ENCODE data around the gene ZNF775.
"Not testable (repeated sequence)": the region's sequence is repeated elsewhere in the genome, so short reads cannot be mapped to it uniquely, and the experiment has no call there.

The ZNF775 gene

DNA sequence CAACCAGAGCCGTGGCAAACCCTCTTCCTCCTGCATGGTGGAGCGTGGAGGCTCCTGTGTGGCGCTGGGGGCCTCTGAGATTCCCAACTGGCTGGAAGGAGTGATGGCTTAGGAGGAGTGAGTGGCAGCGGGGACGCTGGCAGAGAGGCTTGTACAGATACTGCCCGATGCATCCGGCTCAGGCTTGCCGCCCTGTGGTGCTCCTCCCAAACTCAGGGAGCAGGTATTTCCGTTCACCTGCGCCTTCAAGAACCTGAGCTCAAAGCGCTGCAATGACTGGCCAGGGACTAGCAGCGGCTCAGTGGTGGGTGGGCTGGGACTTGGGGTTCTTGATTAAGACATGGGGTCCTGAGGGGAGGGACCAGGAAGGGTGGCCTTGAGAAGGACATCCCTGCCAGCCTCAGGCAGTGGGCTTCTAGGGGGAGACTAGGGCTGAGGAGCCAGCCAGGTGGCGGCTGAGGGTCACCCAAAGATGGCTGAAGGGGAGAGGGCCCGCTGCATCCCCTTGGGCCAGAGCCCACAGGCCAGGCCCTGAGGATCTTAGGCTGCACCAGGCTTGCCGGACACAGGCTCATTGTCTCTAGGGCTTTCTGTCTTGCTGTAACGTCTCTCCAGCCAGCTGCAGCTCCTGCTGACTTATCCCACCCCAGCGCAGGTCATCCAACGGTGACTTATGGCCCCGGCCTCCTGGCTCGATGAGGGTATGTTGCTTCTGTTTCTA lies 3.2 kb downstream of the ZNF775 start:
- no peak for DNase-seq (ENCODE audit: low spot score)

DNA sequence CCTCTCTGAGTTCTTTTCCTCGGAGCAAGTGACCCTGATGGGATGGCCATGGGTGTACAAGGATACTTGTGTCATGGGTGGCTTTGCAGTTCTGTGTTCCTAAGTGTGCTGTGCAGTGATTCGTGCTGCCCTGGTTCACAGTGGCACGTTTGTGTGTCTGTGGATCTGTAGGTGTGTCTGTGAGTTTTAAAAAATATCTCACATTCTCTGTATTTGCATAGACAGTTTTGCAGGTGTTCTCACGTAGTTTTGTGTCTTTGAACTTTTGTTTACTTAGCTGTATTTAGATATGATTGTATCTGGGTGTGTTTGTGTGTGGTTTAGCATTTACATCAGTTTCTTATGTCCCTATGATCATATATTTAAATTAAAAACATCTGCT lies 3.7 kb downstream of the ZNF775 start:
- DNase-seq (ENCODE audit: low spot score), result no peak

DNA sequence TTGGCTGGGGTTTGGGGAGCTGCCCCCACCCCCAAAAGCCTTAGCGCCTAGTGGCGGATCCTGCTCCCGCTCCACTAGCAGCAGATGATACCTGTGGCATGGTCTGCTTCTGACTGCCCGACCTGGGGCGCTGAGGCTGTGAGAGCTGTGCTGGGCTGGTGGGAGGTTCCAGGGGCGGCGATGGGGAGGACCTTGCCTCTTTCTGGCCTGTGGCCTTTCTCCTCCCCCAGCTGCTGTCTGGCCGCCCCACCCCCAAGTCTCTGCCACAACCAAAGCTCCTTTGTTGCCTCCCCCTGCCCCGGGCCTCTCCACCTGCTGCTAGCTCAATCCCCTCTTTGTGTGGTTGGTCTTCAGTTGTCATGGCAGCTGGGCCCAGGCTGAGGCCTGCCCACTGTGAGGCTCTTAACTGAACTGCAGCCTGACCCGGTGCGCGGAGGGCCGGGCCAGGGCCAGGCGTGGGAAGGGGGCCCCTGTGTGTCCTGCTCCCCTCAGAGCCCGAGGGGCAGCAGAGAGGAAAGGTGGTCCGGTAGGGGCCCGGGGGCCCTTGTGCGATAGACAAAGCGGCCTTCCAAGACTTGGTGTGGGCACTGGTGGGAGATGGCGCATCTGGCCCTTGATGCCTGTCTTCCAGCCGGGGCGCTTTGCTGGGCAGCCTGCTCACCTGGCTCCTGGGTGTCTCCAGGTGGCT lies 4.7 kb downstream of the ZNF775 start:
- DNase-seq (ENCODE audit: low spot score), result no peak

DNA sequence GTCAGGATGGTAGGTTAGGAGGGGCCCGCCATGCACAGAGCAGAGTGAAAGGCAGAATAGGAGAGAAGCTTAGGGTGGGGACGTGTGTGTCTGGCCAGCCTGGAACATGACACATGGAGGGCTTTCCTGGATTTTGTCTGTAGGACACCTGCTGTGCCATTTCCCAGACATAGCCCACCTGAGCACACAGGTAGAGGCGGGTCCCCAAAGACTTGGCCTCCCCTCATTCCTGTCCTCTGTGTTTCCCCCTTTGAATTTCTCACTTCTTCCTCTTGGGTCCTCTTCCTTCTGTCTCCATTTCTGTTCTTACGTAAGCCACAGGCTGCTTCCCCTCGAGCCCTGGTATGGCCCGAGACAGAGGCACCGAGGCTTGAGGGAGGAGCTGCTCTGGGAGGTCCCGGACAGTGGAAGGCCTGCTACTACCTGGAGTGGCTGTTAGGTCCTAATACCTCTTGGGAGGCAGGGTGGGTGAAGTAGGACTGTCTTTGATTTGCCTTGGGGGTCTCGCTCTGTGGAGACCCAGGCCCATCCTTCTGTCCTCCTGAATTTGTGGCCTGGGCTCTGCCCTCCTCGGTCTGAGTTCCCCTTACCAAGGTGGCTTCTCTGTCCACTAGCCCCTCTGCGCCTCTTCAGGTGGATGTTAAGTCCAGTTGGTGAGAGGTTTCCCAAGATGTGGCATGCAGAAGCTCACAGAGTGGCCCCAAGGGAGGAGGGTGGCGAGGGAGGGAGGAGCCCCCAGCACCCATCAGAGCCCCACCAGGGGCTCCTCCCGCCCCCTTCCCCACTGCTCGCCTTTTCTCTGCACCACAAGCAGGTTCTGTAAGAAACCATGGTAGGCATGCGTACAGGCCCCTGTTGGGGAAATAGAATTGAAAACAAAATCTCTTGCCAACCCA lies 5.5 kb downstream of the ZNF775 start:
- DNase-seq (ENCODE audit: low spot score), result no peak

DNA sequence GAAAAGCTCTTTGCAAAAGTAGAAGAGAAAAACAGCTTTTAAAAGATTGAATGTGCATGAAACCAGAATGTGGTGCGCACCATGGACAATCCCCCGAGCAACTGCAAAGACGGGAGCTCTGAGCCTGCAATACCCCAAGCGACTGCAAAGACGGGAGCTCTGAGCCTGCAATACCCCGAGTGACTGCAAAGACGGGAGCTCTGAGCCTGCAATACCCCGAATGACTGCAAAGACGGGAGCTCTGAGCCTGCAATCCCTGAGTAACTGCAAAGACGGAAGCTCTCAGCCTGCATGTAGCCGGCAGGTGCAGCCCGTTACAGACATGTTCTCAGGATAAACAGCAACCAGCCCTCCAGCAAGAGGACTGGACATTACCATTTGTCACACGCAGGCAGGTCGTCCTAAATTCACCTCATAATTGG lies 6.2 kb downstream of the ZNF775 start:
- no peak for DNase-seq (ENCODE audit: low spot score)

DNA sequence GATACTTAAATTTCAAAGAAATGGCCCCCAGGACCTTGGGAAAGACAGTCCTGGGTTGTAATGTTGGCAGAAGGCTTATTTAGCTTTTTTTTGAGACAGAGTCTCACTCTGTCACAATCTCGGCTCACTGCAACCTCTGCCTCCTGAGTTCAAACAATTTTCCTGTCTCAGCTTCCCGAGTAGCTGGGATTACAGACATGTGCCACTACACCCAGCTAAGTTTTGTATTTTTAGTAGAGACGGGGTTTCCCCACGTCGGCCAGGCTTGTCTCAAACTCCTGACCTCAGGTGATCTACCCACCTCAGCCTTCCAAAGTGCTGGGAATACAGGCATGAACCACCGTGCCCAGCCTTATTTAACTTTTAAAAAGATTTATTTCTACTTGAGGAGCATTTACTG lies 6.8 kb downstream of the ZNF775 start:
- DNase-seq (ENCODE audit: low spot score), result not testable (repeated sequence)

DNA sequence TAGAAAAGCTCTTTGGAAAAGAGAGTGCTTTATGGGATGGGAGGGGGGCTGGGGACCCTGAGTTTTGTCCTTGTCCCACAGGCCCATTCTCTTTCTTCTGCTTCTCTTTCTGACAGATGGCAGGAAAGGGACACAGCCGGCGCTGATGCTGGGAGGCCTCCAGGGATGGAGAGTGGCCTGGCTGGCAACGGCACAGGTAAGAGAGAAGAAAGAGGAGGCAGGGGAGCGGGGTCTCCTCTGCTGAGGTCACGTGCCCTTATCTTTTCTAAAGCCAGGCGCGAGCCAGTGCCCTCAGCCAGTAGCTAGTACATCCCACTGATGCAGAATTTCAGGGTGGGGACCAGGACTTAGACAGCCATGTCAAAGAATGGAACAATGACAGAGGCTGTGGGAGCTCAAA lies 9.2 kb downstream of the ZNF775 start:
- DNase-seq (ENCODE audit: low spot score), result no peak

DNA sequence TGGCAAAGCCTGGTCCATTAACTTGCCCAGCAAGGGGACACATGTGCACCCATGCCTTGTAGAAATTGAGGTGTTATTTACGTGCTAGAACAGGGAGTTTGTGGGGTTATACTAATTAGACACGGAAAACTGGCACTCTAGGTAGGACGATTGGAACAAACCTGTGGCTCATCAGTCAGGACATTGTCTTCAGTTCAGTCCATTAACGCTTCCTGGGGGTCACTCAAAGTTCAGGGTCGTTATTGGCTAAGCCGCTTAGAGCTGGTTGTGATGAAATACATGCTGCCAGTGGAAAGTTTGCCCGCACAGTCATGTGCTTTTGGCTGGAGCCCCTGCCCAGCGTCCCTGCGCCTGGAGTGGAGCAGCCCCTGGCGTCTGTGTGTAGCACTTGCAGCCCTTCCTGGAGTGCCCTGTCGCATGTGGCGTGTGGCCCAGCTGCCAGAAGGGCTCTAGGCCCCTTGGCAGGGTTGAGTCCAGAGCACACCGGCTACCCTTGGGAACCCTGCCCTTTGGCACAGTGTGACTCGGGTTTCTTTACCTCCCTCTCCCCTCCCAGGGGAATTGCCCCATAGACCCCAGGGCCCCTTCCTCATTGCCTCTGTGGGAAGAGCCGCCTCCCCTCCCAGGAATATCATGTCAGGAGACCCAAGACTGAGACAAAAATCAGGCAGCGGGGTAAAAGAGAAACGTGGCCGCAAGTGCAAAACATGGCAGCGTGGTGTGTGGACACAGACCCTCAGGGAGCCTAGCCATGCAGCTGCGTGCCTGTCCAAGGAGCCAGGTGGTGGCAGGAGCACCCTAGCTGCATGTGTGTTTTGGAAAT lies 9.8 kb downstream of the ZNF775 start:
- DNase-seq (ENCODE audit: low spot score), result no peak

DNA sequence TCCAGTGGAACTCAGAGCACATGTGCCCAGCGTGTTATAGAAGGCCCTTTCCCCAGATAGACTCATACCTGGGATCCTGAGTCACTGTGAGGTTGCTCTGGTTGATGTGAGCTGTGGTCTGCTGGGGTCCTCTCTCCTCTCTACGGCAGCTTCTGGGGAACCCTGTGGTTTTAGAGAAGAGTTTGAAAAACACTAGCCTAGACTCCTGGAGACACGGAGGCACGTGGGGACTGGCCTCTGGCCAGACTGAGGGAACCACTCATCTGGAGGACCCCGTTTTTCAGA lies 10.3 kb downstream of the ZNF775 start:
- no peak for DNase-seq (ENCODE audit: low spot score)

DNA sequence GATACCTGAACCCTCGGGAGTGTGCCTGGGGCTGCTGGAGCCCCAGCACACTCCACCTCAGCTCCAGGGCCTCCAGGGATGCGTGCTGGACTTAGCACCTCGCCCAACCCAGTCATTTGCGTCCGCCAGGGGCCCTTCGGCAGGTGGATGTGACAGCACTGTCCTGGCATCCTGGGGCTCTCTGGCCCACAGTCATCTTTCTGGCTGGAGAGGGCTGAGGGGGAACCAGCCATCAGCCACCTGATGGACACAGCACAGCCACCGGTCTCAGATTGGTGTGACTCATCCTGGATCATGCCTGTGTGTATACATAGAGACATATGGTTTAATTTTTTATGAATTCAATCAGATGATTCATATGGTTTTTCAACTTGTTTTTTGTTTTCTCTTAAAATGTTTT lies 11.1 kb downstream of the ZNF775 start:
- no peak for DNase-seq (ENCODE audit: low spot score)

DNA sequence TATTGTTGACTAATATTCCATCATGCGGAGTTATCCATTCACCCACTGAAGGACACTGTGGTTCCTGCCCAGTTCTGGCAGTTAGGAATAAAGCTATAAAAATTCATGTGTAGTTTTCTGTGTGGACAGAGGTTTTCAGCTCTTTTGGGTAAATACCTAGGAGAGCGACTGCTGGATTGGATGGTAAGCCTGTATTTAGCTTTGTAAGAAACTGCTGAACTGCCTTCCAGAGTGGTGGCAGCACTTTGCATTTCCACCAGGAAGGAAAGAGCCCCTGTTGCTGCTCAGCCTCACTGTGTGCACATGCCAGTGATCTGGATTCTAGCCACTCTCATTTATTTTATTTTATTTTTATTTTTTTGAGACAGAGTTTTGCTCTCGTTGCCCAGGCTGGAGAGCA lies 14.2 kb downstream of the ZNF775 start:
- DNase-seq (ENCODE audit: low spot score), result no peak

DNA sequence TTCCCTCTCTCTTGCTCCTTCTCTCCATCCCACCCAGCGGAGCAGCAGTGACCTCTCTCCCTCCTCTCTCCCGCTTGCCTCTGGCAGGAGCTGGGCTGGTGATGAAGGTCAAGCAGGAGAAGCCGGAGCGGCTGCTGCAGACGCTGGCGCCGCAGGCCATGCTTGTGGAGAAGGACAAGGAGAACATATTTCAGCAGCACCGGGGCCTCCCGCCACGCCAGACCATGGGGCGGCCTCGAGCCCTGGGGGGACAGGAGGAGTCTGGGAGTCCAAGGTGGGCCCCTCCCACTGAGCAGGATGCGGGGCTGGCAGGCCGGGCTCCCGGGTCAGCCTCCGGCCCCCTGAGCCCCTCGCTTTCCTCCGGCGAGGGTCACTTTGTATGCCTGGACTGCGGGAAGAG lies 17.3 kb downstream of the ZNF775 start:
- DNase-seq (ENCODE audit: low spot score), result no peak

DNA sequence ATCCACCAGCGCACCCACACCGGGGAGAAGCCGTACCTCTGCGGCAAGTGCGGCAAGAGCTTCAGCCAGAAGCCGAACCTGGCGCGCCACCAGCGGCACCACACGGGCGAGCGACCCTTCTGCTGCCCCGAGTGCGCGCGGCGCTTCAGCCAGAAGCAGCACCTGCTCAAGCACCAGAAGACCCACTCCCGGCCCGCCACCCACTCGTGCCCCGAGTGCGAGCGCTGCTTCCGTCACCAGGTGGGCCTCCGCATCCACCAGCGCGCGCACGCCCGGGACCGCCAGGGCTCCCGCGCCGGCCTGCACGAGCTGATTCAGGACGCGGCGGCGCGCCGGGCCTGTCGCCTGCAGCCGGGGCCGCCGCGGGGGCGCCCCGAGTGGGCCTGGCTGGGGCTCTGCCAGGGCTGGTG lies 17.7 kb downstream of the ZNF775 start:
- no peak for DNase-seq (ENCODE audit: low spot score)

DNA sequence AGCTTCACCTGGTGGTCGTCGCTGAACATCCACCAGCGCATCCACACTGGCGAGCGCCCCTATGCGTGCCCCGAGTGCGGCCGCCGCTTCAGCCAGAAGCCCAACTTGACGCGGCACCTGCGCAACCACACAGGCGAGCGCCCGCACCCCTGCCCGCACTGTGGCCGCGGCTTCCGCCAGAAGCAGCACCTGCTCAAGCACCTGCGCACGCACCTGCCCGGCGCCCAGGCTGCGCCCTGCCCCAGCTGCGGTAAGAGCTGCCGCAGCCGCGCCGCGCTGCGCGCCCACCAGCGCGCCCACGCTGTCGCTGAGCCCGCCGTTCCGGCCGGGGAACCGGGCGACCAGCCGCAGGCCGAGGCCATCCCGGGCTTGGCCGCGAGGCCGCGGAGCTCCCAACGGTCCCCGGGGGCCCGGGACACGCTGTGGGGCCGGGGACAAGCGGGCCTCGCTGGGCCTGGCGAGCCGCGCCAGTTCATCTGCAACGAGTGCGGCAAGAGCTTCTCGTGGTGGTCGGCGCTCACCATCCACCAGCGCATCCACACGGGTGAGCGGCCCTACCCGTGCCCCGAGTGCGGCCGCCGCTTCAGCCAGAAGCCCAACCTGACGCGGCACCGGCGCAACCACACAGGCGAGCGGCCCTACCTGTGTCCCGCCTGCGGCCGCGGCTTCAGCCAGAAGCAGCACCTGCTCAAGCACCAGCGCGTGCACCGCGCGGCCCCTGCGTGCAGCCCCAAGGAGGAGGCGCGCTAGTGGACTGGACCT lies 18.4 kb downstream of the ZNF775 start:
- DNase-seq (ENCODE audit: low spot score), result no peak

DNA sequence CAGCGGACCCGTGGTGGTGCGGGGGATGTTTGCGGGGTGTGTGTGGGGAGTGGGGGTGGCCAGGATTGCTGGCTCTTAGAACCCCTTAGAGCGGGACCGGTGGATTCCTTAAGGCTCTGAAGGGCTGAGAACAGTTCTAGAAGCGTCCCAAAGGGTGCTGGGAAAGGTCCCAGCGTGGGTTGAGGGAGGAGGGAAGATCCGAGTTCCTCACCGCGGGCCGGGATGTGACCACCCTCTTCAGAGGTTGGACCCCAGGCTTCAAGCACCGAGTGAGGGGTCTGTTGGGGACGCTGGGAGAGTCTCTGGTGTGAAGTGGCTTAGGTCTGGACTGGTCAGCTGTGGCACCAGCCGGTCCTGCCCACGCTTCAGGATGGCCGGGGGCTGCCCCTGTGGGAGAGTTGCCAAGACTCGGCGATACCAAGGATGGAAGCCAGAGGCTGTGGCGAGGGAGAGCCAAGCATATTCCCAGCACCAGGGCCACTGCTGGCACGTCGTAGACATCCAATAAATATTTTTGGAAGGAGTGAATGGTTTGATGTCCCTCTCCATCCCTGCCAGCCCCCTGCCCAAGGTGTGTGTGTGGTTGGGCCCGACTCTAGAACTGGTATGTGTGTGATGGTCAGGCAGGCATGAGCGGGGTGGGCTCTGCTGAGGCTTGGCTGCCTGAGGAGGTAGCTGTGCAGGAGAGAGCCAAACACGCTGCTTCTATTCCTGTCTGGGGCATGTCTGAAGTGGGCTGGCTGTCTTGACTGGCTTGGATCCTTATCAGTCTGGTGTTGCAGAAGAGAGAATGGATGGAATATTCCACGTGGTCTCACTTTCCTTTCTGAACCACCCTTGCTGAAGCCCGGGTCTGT lies 19.2 kb downstream of the ZNF775 start:
- DNase-seq (ENCODE audit: low spot score), result no peak

DNA sequence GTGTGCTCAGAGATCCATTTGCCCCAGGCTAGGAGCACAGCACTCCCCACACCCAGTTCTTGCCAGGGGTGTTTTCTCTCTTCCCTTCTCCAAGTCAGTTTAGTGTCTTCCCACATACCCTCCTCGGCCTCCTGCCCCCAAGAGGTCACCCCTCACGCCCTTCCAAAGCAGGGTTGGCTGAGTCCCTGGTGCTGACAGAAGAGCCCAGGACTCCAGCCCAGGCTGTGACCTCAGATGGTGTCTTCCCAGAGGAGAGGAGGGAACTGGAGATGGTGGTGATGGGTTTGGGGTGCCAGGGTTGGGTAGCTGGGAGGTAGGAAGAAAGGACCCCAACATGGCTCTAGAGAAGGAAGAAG lies 19.8 kb downstream of the ZNF775 start:
- no peak for DNase-seq (ENCODE audit: low spot score)

DNA sequence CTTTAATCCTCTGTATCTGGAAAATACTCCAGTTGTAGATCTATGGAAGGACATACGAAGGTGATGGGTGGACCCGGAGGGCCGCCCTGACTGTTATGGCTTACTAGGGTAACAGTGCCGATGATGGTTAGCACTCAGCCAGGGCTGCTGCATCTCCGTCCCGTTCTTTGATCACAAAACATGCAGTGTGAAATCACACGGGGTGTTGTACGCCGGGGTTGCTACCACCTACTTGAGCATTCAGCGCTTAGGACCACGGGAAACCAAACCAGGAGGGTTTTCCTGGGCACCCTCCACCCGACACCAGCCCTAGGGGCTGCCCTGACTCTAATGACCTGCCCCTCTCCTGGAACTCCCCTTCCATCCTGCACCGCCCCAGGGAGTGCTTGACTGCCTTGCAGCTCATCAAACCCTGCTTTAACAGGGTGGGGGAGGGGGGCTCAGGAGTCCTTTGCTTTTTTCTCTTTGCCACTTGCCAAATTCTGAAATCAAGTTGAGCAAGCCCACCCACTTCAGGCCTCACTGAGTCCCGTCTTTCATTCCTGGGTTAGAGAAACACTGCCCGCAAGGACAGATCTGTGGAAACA lies 20.4 kb downstream of the ZNF775 start:
- no peak for DNase-seq (ENCODE audit: low spot score)

DNA sequence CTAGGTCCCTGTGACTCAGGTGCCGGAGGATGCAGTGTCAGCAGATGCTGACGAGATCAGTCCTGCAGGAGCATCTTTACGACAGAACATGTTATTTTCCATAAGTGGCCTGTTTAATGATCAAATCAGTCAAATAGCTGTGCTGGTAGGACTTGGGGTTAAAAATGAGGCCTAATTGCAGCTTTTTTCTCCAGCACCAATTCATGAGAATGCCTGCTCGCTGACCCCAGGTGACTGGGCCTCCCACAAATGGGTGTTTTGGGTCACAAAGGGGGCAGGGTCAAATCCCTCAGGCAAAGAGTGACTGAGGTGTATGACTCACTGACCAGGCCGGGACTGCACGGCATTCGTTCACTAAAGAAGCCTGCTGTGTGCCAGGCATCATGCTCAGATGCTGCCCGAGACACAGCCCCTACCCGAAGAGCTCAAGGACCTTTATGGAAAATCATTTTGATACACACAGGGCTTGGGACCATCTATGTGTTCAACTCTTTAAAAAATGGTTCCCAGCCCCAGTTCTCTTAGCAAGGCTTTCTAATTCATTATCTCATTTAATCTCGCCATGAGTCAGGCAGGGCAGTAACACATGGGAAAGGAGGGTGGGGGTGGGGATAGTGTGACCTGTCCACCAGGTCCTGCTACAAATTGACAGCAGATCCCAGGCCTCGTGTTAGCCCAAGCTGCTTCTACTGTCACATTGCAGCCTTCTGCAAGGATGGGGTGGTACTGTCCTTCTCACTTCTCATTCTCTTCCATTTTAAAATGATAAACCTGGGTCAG lies 21.1 kb downstream of the ZNF775 start:
- no peak for DNase-seq (ENCODE audit: low spot score)

DNA sequence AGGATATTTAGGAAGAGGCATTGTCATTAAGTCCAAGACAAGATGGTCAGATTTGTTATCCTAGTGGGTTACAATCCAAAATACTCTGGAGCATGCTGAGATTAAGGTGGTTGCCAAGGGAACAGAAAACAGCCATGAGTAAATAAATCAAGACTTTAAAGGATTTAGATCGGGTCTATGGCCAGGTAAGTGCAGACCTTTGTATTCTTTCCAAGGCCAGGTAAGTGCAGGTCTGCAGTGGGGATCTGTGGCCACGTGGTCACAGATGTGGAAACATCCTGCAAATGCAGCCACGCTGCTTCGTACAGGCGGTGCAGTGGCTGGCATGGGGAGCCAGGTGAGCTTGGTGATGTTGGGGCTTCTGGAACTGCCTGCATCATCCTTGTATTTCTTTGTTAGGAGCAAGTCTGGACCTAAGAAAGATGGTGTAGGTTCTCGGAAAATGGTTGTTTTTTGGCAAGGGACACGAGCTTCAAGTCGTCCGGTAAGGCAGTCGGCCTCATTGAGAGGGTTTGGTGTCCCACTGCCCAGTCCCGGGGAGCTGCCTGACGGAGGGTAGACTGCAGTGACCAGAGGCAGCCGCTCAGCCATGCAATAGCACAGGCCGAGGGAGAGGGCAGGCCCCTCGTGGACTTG lies 21.8 kb downstream of the ZNF775 start:
- no peak for DNase-seq (ENCODE audit: low spot score)

All from HuH-7.5 (cell line).